Fibroblast of skin of scalp (primary cell): ENCODE results near the gene SURF2.

Experiments used
- DNase-seq: peaks from one replicate; pipeline ENCODE4 v3.0.0-alpha.2; 2013

SURF2 gene

DNA sequence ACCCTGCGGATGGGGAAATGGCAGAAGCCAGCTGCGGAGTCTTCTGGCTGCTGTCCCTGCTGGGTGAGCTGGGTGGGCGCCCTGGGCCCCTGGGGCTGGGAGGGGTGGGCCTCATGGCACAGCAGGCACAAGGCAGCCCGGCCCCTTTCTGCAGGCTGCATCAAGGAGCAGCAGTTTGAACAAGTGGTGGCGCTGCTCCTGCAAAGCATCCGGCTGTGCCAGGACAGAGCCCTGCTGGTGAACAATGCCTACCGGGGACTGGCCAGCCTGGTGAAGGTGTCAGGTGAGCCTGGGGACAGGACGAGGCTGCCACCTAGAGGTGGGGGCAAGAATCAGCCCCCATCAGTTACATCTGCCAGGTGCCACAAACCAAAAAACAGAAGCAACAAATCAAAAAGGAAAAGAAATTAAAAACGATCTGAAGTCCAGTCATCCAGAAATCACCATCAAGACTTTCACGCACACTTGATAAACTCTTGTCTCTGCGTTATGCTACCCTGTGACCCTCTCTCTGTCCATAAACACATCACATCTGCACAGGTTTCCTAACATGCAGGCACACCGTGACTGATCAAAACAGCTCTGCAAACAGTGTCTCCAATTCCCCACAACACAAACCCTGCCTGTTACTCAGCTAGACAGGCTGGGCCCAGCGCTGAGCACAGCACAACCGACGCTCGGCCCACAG lies 47.6 kb downstream of the SURF2 start:
- peak; percentile 8 for DNase-seq

DNA sequence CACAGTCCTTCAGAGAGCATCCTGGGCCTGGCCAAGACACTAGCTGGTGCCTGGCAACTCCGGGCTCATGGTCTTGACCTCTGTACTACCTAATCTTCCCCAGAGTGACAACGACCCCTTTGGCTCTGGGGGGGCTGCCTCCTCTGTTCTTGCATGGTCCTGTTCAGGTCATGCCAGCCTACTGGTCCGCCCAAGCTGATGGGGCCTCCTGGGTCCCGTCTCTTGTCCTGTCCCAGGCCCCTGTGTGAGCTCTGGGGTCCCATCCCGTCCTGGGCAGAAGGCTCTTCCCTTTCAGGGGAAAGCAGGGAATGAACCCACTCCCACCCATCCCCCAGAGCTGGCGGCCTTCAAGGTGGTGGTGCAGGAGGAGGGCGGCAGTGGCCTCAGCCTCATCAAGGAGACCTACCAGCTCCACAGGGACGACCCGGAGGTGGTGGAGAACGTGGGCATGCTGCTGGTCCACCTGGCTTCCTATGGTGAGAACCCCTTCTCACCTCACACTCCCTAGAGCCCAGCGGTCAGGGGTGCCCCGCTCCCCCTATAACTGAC lies 48.2 kb downstream of the SURF2 start:
- no peak for DNase-seq

GRCh38 chr9:133405508-133406438 lies 49.4 kb downstream of the SURF2 start:
- no peak for DNase-seq

DNA sequence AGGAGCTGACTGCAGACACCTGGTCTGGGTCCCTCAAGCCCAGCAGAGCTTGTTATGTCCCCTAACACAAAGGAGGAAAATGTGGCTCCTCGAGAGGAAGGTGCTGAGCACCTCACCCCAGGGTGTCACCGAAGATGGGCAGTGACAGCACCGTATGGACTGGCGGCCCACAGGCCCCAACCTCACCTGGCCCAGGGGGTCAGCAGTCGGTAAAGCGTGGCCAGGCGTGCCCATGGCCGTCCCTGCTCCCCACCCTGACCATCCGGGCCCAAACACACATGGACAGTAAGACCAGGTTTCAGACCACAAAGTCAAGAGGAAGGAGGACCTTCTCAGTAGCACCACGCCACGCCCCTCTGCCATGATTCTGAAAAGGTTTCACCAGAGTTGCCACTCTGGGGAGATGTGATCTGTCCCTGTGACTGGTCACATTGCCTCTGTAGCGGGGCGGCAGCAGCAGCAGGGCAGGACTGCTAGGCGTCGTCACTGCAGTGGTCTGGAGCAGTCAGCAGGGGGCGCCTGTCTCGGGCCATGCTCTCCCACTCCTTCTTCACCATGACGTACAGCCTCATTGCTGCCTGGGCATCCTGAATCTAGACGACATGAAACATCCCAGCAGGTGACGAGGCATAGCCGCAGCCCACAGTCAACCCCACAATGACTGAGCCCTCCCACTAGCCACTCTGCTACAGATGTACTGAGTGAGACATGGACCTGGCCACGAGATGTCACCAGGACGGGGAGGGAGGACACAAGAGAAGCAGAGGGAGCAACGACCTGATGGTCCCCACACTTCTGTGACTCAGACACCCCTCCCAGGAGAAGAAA lies 50.3 kb downstream of the SURF2 start:
- peak; percentile 67 for DNase-seq

GRCh38 chr9:133408042-133408441 lies 51.7 kb downstream of the SURF2 start:
- no peak for DNase-seq
